PC-3 (cell line): Measurements from ENCODE around the gene TRAF5.

Experiments used
- EZH2 ChIP-seq: fragments of 300-600 bp; sonication (generic); IDR thresholded peaks from one replicate; pipeline ENCODE4 v1.6.1; 2017; ENCODE audit warnings: antibody characterized with exemption, mild to moderate bottlenecking, low read length; ENCODE audit not compliant: unreplicated experiment
- EZH2phosphoT487 ChIP-seq: fragments of 300-600 bp; sonication (generic); IDR thresholded peaks from 2 replicates; pipeline ENCODE4 v1.6.1; 2018; ENCODE audit warnings: mild to moderate bottlenecking, antibody characterized with exemption, low read length, borderline replicate concordance
- TF ChIP-seq, protein P1 (sequence below): fragments of 300-600 bp; sonication (generic); conservative IDR thresholded peaks from 2 replicates; pipeline ENCODE4 v1.5.1; 2017; ENCODE audit warnings: antibody characterized with exemption, low read depth, mild to moderate bottlenecking, low read length

DNA sequence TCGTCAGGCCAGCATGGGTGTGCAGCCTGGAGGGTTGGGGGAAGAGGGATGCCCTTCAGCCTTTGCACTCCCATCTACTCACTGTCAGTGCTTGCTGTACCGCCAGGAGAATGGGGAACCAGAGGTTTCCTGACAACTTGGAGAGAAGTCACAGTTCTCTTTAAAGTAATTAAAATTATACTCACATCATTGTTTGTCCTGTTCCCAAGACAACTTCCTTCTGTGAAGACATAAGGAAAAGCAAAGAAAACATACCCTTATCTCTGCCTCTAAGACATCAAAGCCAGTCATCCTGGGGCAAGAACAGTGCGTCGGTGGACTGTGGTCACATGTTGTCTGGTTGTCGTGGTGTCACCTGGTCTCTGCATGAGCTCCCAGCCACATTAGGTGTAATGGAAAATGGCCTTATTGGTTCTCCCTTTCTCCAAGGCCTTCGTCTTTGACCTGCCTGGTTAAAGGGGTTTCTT lies 17.6 kb downstream of the TRAF5 start:
- TF ChIP-seq, protein P1, sequence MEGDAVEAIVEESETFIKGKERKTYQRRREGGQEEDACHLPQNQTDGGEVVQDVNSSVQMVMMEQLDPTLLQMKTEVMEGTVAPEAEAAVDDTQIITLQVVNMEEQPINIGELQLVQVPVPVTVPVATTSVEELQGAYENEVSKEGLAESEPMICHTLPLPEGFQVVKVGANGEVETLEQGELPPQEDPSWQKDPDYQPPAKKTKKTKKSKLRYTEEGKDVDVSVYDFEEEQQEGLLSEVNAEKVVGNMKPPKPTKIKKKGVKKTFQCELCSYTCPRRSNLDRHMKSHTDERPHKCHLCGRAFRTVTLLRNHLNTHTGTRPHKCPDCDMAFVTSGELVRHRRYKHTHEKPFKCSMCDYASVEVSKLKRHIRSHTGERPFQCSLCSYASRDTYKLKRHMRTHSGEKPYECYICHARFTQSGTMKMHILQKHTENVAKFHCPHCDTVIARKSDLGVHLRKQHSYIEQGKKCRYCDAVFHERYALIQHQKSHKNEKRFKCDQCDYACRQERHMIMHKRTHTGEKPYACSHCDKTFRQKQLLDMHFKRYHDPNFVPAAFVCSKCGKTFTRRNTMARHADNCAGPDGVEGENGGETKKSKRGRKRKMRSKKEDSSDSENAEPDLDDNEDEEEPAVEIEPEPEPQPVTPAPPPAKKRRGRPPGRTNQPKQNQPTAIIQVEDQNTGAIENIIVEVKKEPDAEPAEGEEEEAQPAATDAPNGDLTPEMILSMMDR: no peak
- TF ChIP-seq EZH2 (no peak), EZH2phosphoT487 (no peak)
